Large intestine (tissue), 3 donors: ENCODE measurements around the gene STYXL1. TPM values are rescaled to one million over a fixed set of nuclear protein-coding genes. Genes with fewer than 3 reads are reported as not detected.
"Not testable (repeated sequence)": the region's sequence is repeated elsewhere in the genome, so short reads cannot be mapped to it uniquely, and the experiment has no call there.

ENCODE experiments used
- DNase-seq, 2 donors: peaks; one replicate each; pipeline versions ENCODE4 v3.0.0 to v3.0.0-alpha.2; 2013
- H3K27ac ChIP-seq: one replicate; pipeline ENCODE4 v1.5.1; 2013; ENCODE audit warnings: low read length
- H3K27me3 ChIP-seq: 2 replicates; pipeline ENCODE4 v1.6.1; 2013; ENCODE audit warnings: low read length; ENCODE audit not compliant: control insufficient read depth, insufficient read depth
- H3K36me3 ChIP-seq: 2 replicates; pipeline ENCODE4 v1.6.1; 2013; ENCODE audit warnings: low read length; ENCODE audit not compliant: control insufficient read depth, insufficient read depth
- H3K4me1 ChIP-seq: one replicate; pipeline ENCODE4 v1.6.1; 2013; ENCODE audit warnings: low read length; ENCODE audit not compliant: control insufficient read depth, insufficient read depth
- H3K4me3 ChIP-seq: one replicate; pipeline ENCODE4 v1.5.1; 2013; ENCODE audit warnings: low read length
- H3K9me3 ChIP-seq: one replicate; pipeline ENCODE4 v1.6.1; 2013; ENCODE audit warnings: mild to moderate bottlenecking, low read depth, low read length, moderate library complexity; ENCODE audit not compliant: control insufficient read depth
- WGBS: methylation state at CpG from one replicate; pipeline ENCODE4 v1.1.5; 2013; ENCODE audit warnings: low lambda C conversion rate; ENCODE audit not compliant: insufficient coverage; 5-methylcytosine and 5-hydroxymethylcytosine counted together
- polyA plus RNA-seq: library from polyadenylated mRNA; unstranded; fragments of 120-200 nt; gene quantifications from one replicate; pipeline ENCODE4 v1.2.1, GENCODE V29; 2013

The STYXL1 gene
- polyA plus RNA-seq, 1 donor, result 55.1 TPM

DNA sequence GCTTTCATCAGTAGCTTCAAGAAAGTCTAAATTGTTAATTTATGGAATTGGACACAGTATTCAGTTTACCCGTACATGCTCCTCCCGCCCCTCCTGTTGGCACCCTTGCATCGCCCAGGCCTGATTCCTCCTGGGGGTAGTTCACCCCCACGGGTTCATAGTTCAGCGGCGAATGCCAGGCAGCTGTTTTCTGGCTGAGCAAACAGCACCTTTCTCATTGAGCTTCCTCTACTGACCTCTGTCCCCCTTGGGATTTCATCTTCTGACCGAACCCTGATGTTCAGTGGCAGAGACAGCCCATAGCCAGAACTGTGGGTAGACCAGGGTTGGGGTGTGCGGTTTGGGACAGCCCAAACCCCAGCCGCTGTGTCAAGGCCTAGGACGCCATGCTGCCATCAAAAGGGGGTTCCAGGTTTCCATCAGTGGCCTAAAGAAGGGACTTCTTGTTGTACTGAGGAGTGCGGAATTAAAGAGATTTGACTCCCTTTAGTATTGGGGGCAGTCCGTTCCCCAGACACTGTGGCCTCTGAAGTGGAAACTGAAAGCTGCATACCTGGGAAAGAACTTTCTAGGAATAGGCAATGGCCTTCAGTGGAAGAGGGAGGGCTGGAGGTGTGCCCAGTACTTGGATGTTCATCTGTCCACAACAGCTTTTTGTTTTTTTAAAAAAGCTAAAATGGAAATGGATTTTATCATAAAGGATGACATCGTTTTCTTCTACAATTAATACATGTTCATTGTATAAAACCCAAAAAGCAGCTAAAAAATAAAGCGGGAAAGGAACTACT lies 19.1 kb upstream of the STYXL1 start:
- H3K27ac ChIP-seq, result no peak overlapping the region
- no peaks in the 10 kb centered on the region for H3K4me1 ChIP-seq
- no peaks in the 10 kb centered on the region for H3K27me3 ChIP-seq
- H3K36me3 ChIP-seq, result peaks cover 56% of the 10 kb centered on the region
- DNase-seq, result no peak
- 93% methylated on average over 2 of the region's 14 CpGs for WGBS
- peaks cover 6% of the 10 kb centered on the region for H3K9me3 ChIP-seq
- no peak overlapping the region for H3K4me3 ChIP-seq

GRCh38 chr7:76065016-76065612 lies 17.3 kb upstream of the STYXL1 start:
- WGBS, result no CpG with 5 or more reads among the region's 14 CpGs
- H3K4me3 ChIP-seq, result no peak overlapping the region

GRCh38 chr7:76064208-76064970 lies 16.6 kb upstream of the STYXL1 start:
- Histone ChIP-seq H3K9me3 (no peaks in the 10 kb centered on the region), H3K27me3 (no peaks in the 10 kb centered on the region), H3K4me1 (no peaks in the 10 kb centered on the region), H3K27ac (no peak overlapping the region), H3K4me3 (no peak overlapping the region), H3K36me3 (peaks cover 81% of the 10 kb centered on the region)
- no peak for DNase-seq
- WGBS, result no CpG with 5 or more reads among the region's 24 CpGs

More at GRCh38 chr7:76065016-76065612, 17.3 kb upstream of the STYXL1 start:
- no peak overlapping the region for H3K27ac ChIP-seq
- peaks cover 74% of the 10 kb centered on the region for H3K36me3 ChIP-seq
- H3K27me3 ChIP-seq, result no peaks in the 10 kb centered on the region
- H3K4me1 ChIP-seq, result no peaks in the 10 kb centered on the region
- no peak for DNase-seq
- no peaks in the 10 kb centered on the region for H3K9me3 ChIP-seq

- H3K9me3 ChIP-seq, result no peaks in the 10 kb centered on the region
- no peak overlapping the region for H3K4me3 ChIP-seq
- no peaks in the 10 kb centered on the region for H3K4me1 ChIP-seq
- peaks cover 90% of the 10 kb centered on the region for H3K36me3 ChIP-seq
- no CpG with 5 or more reads among the region's 14 CpGs for WGBS
- no peak overlapping the region for H3K27ac ChIP-seq
- H3K27me3 ChIP-seq, result no peaks in the 10 kb centered on the region
- peak in 1 of 2 donors; percentile 10 for DNase-seq
Observed at GRCh38 chr7:76063525-76063924, 15.7 kb upstream of the STYXL1 start.

- Histone ChIP-seq H3K4me3 (no peak overlapping the region), H3K27ac (no peak overlapping the region), H3K9me3 (no peaks in the 10 kb centered on the region), H3K36me3 (peaks cover 94% of the 10 kb centered on the region), H3K4me1 (no peaks in the 10 kb centered on the region), H3K27me3 (no peaks in the 10 kb centered on the region)
- DNase-seq, result no peak
- no CpG with 5 or more reads among the region's 10 CpGs for WGBS
Observed at GRCh38 chr7:76063114-76063513, 15.3 kb upstream of the STYXL1 start.

DNA sequence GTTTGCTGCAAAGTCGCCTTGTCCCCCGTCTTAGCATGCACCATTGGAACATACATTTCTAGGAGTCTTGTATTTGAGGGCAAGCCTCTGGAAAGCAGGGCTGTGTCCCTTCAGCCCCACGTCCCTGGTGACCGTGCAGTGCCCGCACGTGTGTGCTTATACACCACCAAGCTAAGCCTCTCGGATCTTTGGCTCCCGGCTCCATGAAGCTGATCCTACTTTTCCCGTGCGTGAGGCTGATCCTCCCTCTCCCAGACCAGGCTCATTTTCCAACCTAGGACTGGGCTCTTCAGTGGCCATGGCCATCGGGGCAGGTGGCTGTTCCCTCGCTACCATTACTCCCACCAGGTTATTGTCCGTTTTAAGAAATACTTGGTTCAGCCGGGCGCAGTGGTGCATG lies 14.5 kb upstream of the STYXL1 start:
- no peaks in the 10 kb centered on the region for H3K27me3 ChIP-seq
- no CpG with 5 or more reads among the region's 15 CpGs for WGBS
- H3K27ac ChIP-seq, result no peak overlapping the region
- H3K4me3 ChIP-seq, result no peak overlapping the region
- H3K4me1 ChIP-seq, result peaks cover 6% of the 10 kb centered on the region
- no peaks in the 10 kb centered on the region for H3K9me3 ChIP-seq
- H3K36me3 ChIP-seq, result peaks cover 96% of the 10 kb centered on the region
- DNase-seq, result no peak

- no peak for DNase-seq
- no CpG with 5 or more reads among the region's 6 CpGs for WGBS
- Histone ChIP-seq H3K27ac (no peak overlapping the region), H3K4me1 (peaks cover 10% of the 10 kb centered on the region), H3K27me3 (no peaks in the 10 kb centered on the region), H3K9me3 (no peaks in the 10 kb centered on the region), H3K36me3 (peaks cover 95% of the 10 kb centered on the region), H3K4me3 (no peak overlapping the region)
Observed at GRCh38 chr7:76060842-76061241, 13.0 kb upstream of the STYXL1 start.

- H3K27ac ChIP-seq, H3K9me3 ChIP-seq, H3K4me3 ChIP-seq, DNase-seq, H3K27me3 ChIP-seq: not testable (repeated sequence)
- WGBS, result no CpG with 5 or more reads among the region's 7 CpGs
- H3K4me1 ChIP-seq, result peaks cover 20% of the 10 kb centered on the region
- H3K36me3 ChIP-seq, result peaks cover 82% of the 10 kb centered on the region
Observed at GRCh38 chr7:76058745-76059144, 10.9 kb upstream of the STYXL1 start.

- H3K4me3 ChIP-seq, result no peak overlapping the region
- no peak for DNase-seq
- peaks cover 23% of the 10 kb centered on the region for H3K4me1 ChIP-seq
- H3K27me3 ChIP-seq, result no peaks in the 10 kb centered on the region
- H3K36me3 ChIP-seq, result peaks cover 81% of the 10 kb centered on the region
- H3K9me3 ChIP-seq, result no peaks in the 10 kb centered on the region
- H3K27ac ChIP-seq, result no peak overlapping the region
- WGBS, result no CpG with 5 or more reads among the region's 11 CpGs
Observed at GRCh38 chr7:76057813-76058145, 10.0 kb upstream of the STYXL1 start.

GRCh38 chr7:76057103-76057812 lies 9.5 kb upstream of the STYXL1 start:
- Histone ChIP-seq H3K4me3 (no peak overlapping the region), H3K36me3 (peaks cover 77% of the 10 kb centered on the region), H3K27me3 (no peaks in the 10 kb centered on the region), H3K4me1 (peaks cover 23% of the 10 kb centered on the region), H3K27ac (no peak overlapping the region), H3K9me3 (no peaks in the 10 kb centered on the region)
- DNase-seq, result peak in 1 of 2 donors; percentile 50
- 60% methylated on average over 1 of the region's 18 CpGs for WGBS
